PC-3 (cell line): ENCODE data around the gene RDX. TPM values are rescaled to one million over a fixed set of nuclear protein-coding genes. Genes with fewer than 3 reads are reported as not detected.
"Not testable (repeated sequence)": the region's sequence is repeated elsewhere in the genome, so short reads cannot be mapped to it uniquely, and the experiment has no call there.

Experiments used
- ATAC-seq: fragments of 200-7000 bp; cut with Tn5 transposase; 2 replicates; pipeline ENCODE4 v1.9.1; 2020; ENCODE audit warnings: mild to moderate bottlenecking, moderate library complexity
- BruUV-seq: library from RNA; stranded (reverse); fragments of 400-500 nt; replicated peaks from 2 replicates; lab custom pipeline; 2021; lab: Mats Ljungman, UMichigan
- CTCF ChIA-PET: fragments of 300-600 bp; sonication (Branson Sonifier 250); formaldehyde crosslinking; loops from one replicate; lab custom pipeline; 2022; ENCODE audit warnings: antibody characterized with exemption; lab: Charles Lee
- POLR2A ChIA-PET: fragments of 300-600 bp; sonication (Branson Sonifier 250); formaldehyde crosslinking; loops from one replicate; lab custom pipeline; 2022; ENCODE audit warnings: antibody characterized with exemption; ENCODE audit not compliant: unreplicated experiment; lab: Charles Lee
- DNase-seq: peaks from one replicate; pipeline ENCODE4 v3.0.0-alpha.2; 2015
- H2AFZ ChIP-seq: fragments of 300-600 bp; sonication (generic); 2 replicates; pipeline ENCODE4 v1.6.0; 2016; ENCODE audit warnings: antibody characterized with exemption, low read length
- H3F3A ChIP-seq: fragments of 300-600 bp; sonication (generic); one replicate; pipeline ENCODE4 v1.6.0; 2017; ENCODE audit warnings: antibody characterized with exemption, low read length, control low read depth, mild to moderate bottlenecking; ENCODE audit not compliant: unreplicated experiment
- H3K27ac ChIP-seq: fragments of 300-600 bp; sonication (generic); 2 replicates; pipeline ENCODE4 v1.5.1; 2016; ENCODE audit warnings: mild to moderate bottlenecking, low read length
- H3K27me3 ChIP-seq: fragments of 300-600 bp; sonication (generic); 2 replicates; pipeline ENCODE4 v1.6.1; 2016; ENCODE audit warnings: low read length, mixed read lengths
- H3K36me3 ChIP-seq: fragments of 300-600 bp; sonication (generic); 2 replicates; pipeline ENCODE4 v1.6.1; 2016; ENCODE audit warnings: low read depth, mixed run types, low read length, mixed read lengths
- H3K4me1 ChIP-seq: fragments of 300-600 bp; sonication (generic); 2 replicates; pipeline ENCODE4 v1.5.1; 2016; ENCODE audit warnings: low read length; ENCODE audit not compliant: insufficient read depth
- H3K4me2 ChIP-seq: fragments of 300-600 bp; sonication (generic); 2 replicates; pipeline ENCODE4 v1.6.0; 2016; ENCODE audit warnings: low read length
- H3K4me3 ChIP-seq: fragments of 300-600 bp; sonication (generic); 2 replicates; pipeline ENCODE4 v1.5.1; 2016; ENCODE audit warnings: mild to moderate bottlenecking, low read length, mixed read lengths
- H3K79me2 ChIP-seq: fragments of 300-600 bp; sonication (generic); 2 replicates; pipeline ENCODE4 v1.6.1; 2017; ENCODE audit warnings: low read length, mixed read lengths
- H3K9ac ChIP-seq: fragments of 300-600 bp; sonication (generic); 2 replicates; pipeline ENCODE4 v1.6.0; 2016; ENCODE audit warnings: mild to moderate bottlenecking, low read length
- H3K9me2 ChIP-seq: fragments of 300-600 bp; sonication (generic); replicated peaks from 2 replicates; pipeline ENCODE4 v1.6.1; 2016; ENCODE audit warnings: mixed run types, low read length, mixed read lengths
- H3K9me3 ChIP-seq: fragments of 300-600 bp; sonication (generic); 2 replicates; pipeline ENCODE4 v1.6.1; 2016; ENCODE audit warnings: low read length, mixed read lengths
- H4K20me1 ChIP-seq: fragments of 300-600 bp; sonication (generic); 2 replicates; pipeline ENCODE4 v1.6.1; 2016; ENCODE audit warnings: low read length, mixed read lengths
- CTCF ChIP-seq: fragments of 300-600 bp; sonication (generic); conservative IDR thresholded peaks from 2 replicates; pipeline ENCODE4 v1.5.1; 2017; ENCODE audit warnings: antibody characterized with exemption, low read depth, mild to moderate bottlenecking, low read length
- EZH2 ChIP-seq: fragments of 300-600 bp; sonication (generic); IDR thresholded peaks from one replicate; pipeline ENCODE4 v1.6.1; 2017; ENCODE audit warnings: antibody characterized with exemption, mild to moderate bottlenecking, low read length; ENCODE audit not compliant: unreplicated experiment
- EZH2phosphoT487 ChIP-seq: fragments of 300-600 bp; sonication (generic); IDR thresholded peaks from 2 replicates; pipeline ENCODE4 v1.6.1; 2018; ENCODE audit warnings: mild to moderate bottlenecking, antibody characterized with exemption, low read length, borderline replicate concordance
- intact Hi-C: fragments of 100-400 bp; cut with micrococcal nuclease; formaldehyde crosslinking; loops from 2 replicates; pipeline ENCODE4 v1.9.0; 2023
- total RNA-seq: library from RNA; depleted of rRNA; stranded (reverse); fragments of >200 nt; gene quantifications from 2 replicates; pipeline ENCODE4 v1.2.3, GENCODE V29; 2014

Gene RDX
- total RNA-seq, 1 experiment from 2014 or later: 86.2 TPM

GRCh38 chr11:110312670-110313069 lies 16.3 kb upstream of the RDX start:
- Histone ChIP-seq H3K9me3 (no peaks in the 10 kb centered on the region), H3K79me2 (no peaks in the 10 kb centered on the region), H3K4me1 (peaks cover 25% of the 10 kb centered on the region), H3K4me3 (no peak overlapping the region), H3K27me3 (no peaks in the 10 kb centered on the region), H3K9me2 (no peaks in the 10 kb centered on the region), H3K27ac (peak overlapping the region; percentile 80), H3K9ac (peak overlapping the region; percentile 51), H3K4me2 (peak overlapping the region; percentile 51), H4K20me1 (no peaks in the 10 kb centered on the region), H3K36me3 (no peaks in the 10 kb centered on the region), H2AFZ (no peak overlapping the region), H3F3A (no peaks in the 10 kb centered on the region)
- intact Hi-C loops: no loop called here
- ATAC-seq: peak; percentile 62
- POLR2A ChIA-PET: no interaction called here
- DNase-seq: peak; percentile 63
- CTCF ChIA-PET: no interaction called here
- no peak for TF ChIP-seq EZH2phosphoT487
- BruUV-seq: no TSS peak

- Histone ChIP-seq H3K9me2 (no peaks in the 10 kb centered on the region), H3K4me1 (peaks cover 19% of the 10 kb centered on the region), H3K27ac (peak overlapping the region; percentile 80), H3K9ac (peak overlapping the region; percentile 51), H4K20me1 (no peaks in the 10 kb centered on the region), H3K79me2 (no peaks in the 10 kb centered on the region), H3K4me2 (peak overlapping the region; percentile 51), H2AFZ (0 out of 2 replicates have a peak overlapping the region, but pooled peaks have one; percentile 1), H3K27me3 (no peaks in the 10 kb centered on the region), H3K4me3 (no peak overlapping the region), H3K9me3 (no peaks in the 10 kb centered on the region), H3F3A (no peaks in the 10 kb centered on the region), H3K36me3 (no peaks in the 10 kb centered on the region)
- no TSS peak for BruUV-seq
- TF ChIP-seq EZH2phosphoT487: no peak
- no peak for TF ChIP-seq CTCF
- no peak for TF ChIP-seq EZH2
- ChIA-PET CTCF (no interaction called here), POLR2A (no interaction called here)
- intact Hi-C loops: no loop called here
- DNase-seq (peak; percentile 63), ATAC-seq (peak; percentile 39)
Measured at GRCh38 chr11:110311783-110312579, 15.6 kb upstream of the RDX start.

- no peak overlapping the region for H2AFZ ChIP-seq
- DNase-seq (no peak), ATAC-seq (no peak)
- no peak for TF ChIP-seq CTCF
- no peak for TF ChIP-seq EZH2
- TF ChIP-seq EZH2phosphoT487: no peak
- peaks cover 52% of the 10 kb centered on the region for H3K4me1 ChIP-seq
- H3K27ac ChIP-seq: no peak overlapping the region
- no peaks in the 10 kb centered on the region for H3K36me3 ChIP-seq
- BruUV-seq: no TSS peak
- ChIA-PET CTCF (no interaction called here), POLR2A (no interaction called here)
- no peaks in the 10 kb centered on the region for H3K9me3 ChIP-seq
- no peak overlapping the region for H3K4me3 ChIP-seq
- intact Hi-C loops: no loop called here
- no peaks in the 10 kb centered on the region for H3K27me3 ChIP-seq
- no peak overlapping the region for H3K9ac ChIP-seq
- no peak overlapping the region for H3K4me2 ChIP-seq
- H3K9me2 ChIP-seq: no peaks in the 10 kb centered on the region
- H3K79me2 ChIP-seq: no peaks in the 10 kb centered on the region
- no peaks in the 10 kb centered on the region for H4K20me1 ChIP-seq
- peaks cover 13% of the 10 kb centered on the region for H3F3A ChIP-seq
Measured at GRCh38 chr11:110308071-110308470, 11.7 kb upstream of the RDX start.

GRCh38 chr11:110306019-110306388 lies 9.6 kb upstream of the RDX start:
- H3K27ac ChIP-seq: peak overlapping the region; percentile 67
- H3K4me1 ChIP-seq: peaks cover 39% of the 10 kb centered on the region
- BruUV-seq, H2AFZ ChIP-seq, DNase-seq, H3K27me3 ChIP-seq, intact Hi-C loops, H3K9me2 ChIP-seq, H4K20me1 ChIP-seq, H3K79me2 ChIP-seq, H3K9me3 ChIP-seq, H3K36me3 ChIP-seq, ATAC-seq, H3K4me3 ChIP-seq: not testable (repeated sequence)
- peak overlapping the region; percentile 24; the same call in 1 of the 2 replicates for H3K9ac ChIP-seq
- CTCF ChIA-PET: interaction anchor here (0.6 to 1.1 kb wide), 3 partner anchors 9 to 1622 kb away, joined by 3 read pairs; no protein-coding TSS in a partner anchor
- H3F3A ChIP-seq: peaks cover 13% of the 10 kb centered on the region
- POLR2A ChIA-PET: interaction anchor here (0.6 to 0.7 kb wide), 2 partner anchors 140 to 141 kb away, joined by 3 read pairs; no protein-coding TSS in a partner anchor
- peak overlapping the region; percentile 29 for H3K4me2 ChIP-seq
